GM12878 (cell line): ENCODE results near the gene CACNA2D1. TPM values are rescaled to one million over a fixed set of nuclear protein-coding genes. Genes with fewer than 3 reads are reported as not detected.

Experiments used
- ATAC-seq: fragments of 200-7000 bp; cut with Tn5 transposase; 3 replicates; pipeline ENCODE4 v1.9.1; 2020; ENCODE audit warnings: mild to moderate bottlenecking, moderate library complexity
- BruUV-seq: library from RNA; stranded (reverse); fragments of 400-500 nt; replicated peaks from 2 replicates; lab custom pipeline; 2021; lab: Mats Ljungman, UMichigan
- CTCF ChIA-PET: fragments of 300-600 bp; sonication (Branson Sonifier 250); formaldehyde crosslinking; extraction: SDS; loops from one replicate; lab custom pipeline; 2021; ENCODE audit warnings: inconsistent platforms; lab: Yijun Ruan, JAX
- POLR2A ChIA-PET: fragments of 350-600 bp; formaldehyde crosslinking; extraction: SDS; loops from one replicate; lab custom pipeline; 2021; ENCODE audit warnings: inconsistent platforms; lab: Charles Lee
- RAD21 ChIA-PET: fragments of 300-600 bp; sonication (Branson Sonifier 250); formaldehyde crosslinking; loops from one replicate; lab custom pipeline; 2023; ENCODE audit warnings: antibody characterized with exemption; ENCODE audit not compliant: unreplicated experiment; lab: Charles Lee
- SMC1A ChIA-PET: fragments of 300-600 bp; sonication (Branson Sonifier 250); formaldehyde crosslinking; loops from one replicate; lab custom pipeline; 2023; ENCODE audit not compliant: unreplicated experiment, uncharacterized antibody; lab: Charles Lee
- DNase-seq: peaks from one replicate; pipeline ENCODE4 v3.0.0-alpha.2; 2011; ENCODE audit warnings: low read depth, low spot score
- FAIRE-seq: peaks from 3 replicates; lab custom pipeline; 2011; peaks lifted over from hg19 to GRCh38; lab: Jason Lieb, UNC
- H2AFZ ChIP-seq: 2 replicates; pipeline ENCODE4 v1.6.0; 2011; ENCODE audit warnings: low read depth, low read length, control low read depth; ENCODE audit not compliant: control insufficient read depth
- H3K27ac ChIP-seq: 2 replicates; pipeline ENCODE4 v1.5.1; 2011; ENCODE audit warnings: control low read depth; ENCODE audit not compliant: control insufficient read depth, insufficient read depth
- H3K27me3 ChIP-seq, 2 experiments: replicated peaks in 1 of 2; 2 replicates each; pipeline versions ENCODE4 v1.6.0 to v1.6.1; 2011; ENCODE audit warnings: low read length in 1 of 2; ENCODE audit not compliant: control insufficient read depth in 2 of 2, insufficient read depth in 2 of 2
- H3K36me3 ChIP-seq, 2 experiments: 2 replicates each; pipeline ENCODE4 v1.5.1; 2011; ENCODE audit warnings: low read length in 1 of 2; ENCODE audit not compliant: control insufficient read depth in 2 of 2, insufficient read depth in 2 of 2
- H3K4me1 ChIP-seq: 2 replicates; pipeline ENCODE4 v1.6.1; 2011; ENCODE audit warnings: mild to moderate bottlenecking, low read length, moderate library complexity, mixed read lengths; ENCODE audit not compliant: control insufficient read depth, insufficient read depth
- H3K4me2 ChIP-seq: 2 replicates; pipeline ENCODE4 v1.6.0; 2011; ENCODE audit warnings: control low read depth; ENCODE audit not compliant: control insufficient read depth, insufficient read depth
- H3K4me3 ChIP-seq: fragments of 200-600 bp; sonication (generic); 2 replicates; pipeline ENCODE4 v1.5.1; 2016
- H3K79me2 ChIP-seq: 2 replicates; pipeline ENCODE4 v1.6.0; 2011; ENCODE audit warnings: low read length; ENCODE audit not compliant: control insufficient read depth, insufficient read depth
- H3K9ac ChIP-seq: 2 replicates; pipeline ENCODE4 v1.8.0; 2011; ENCODE audit warnings: low read length, control low read depth, mixed read lengths; ENCODE audit not compliant: control insufficient read depth, insufficient read depth
- H3K9me3 ChIP-seq: replicated peaks from 3 replicates; pipeline ENCODE4 v1.5.1; 2011; ENCODE audit warnings: mild to moderate bottlenecking, low read length; ENCODE audit not compliant: control insufficient read depth, insufficient read depth
- H4K20me1 ChIP-seq: 2 replicates; pipeline ENCODE4 v1.6.0; 2011; ENCODE audit not compliant: control insufficient read depth, insufficient read depth
- ATF7 ChIP-seq: fragments of 450-650 bp; IDR thresholded peaks from 2 replicates; pipeline ENCODE4 v1.6.1; 2016; ENCODE audit warnings: low read depth, mild to moderate bottlenecking
- BCL11A ChIP-seq: IDR thresholded peaks from 2 replicates; pipeline ENCODE4 v1.6.1; 2011; ENCODE audit warnings: low read depth, low read length
- BMI1 ChIP-seq: fragments of 450-650 bp; IDR thresholded peaks from 2 replicates; pipeline ENCODE4 v1.6.1; 2016; ENCODE audit warnings: mild to moderate bottlenecking, moderate library complexity, borderline replicate concordance
- E2F4 ChIP-seq: IDR thresholded peaks from 2 replicates; pipeline ENCODE4 v1.6.1; 2012; ENCODE audit warnings: low read depth, low read length, improper control_type of control experiment
- EP300 ChIP-seq, 2 experiments: fragments of 150-350 bp in 1 of 2; IDR thresholded peaks; 2 replicates each; pipeline ENCODE4 v1.6.1; 2011 to 2012; ENCODE audit warnings: low read depth in 2 of 2, low read length in 2 of 2, borderline replicate concordance in 1 of 2, improper control_type of control experiment in 1 of 2, inconsistent platforms in 1 of 2; ENCODE audit not compliant: control insufficient read depth in 1 of 2
- FOXK2 ChIP-seq: fragments of 450-650 bp; IDR thresholded peaks from 2 replicates; pipeline ENCODE4 v1.6.1; 2017; ENCODE audit warnings: mild to moderate bottlenecking, moderate library complexity
- HDGF ChIP-seq: fragments of 450-650 bp; IDR thresholded peaks from 2 replicates; pipeline ENCODE4 v1.6.1; 2016; ENCODE audit warnings: antibody characterized with exemption
- IKZF1 ChIP-seq: fragments of 450-650 bp; conservative IDR thresholded peaks from 2 replicates; pipeline ENCODE4 v1.6.1; 2017; ENCODE audit warnings: antibody characterized with exemption, mild to moderate bottlenecking
- IRF4 ChIP-seq: IDR thresholded peaks from 2 replicates; pipeline ENCODE4 v1.6.1; 2011; ENCODE audit warnings: low read depth, low read length
- JUNB ChIP-seq: IDR thresholded peaks from 2 replicates; pipeline ENCODE4 v1.6.1; 2016; ENCODE audit warnings: antibody characterized with exemption, mild to moderate bottlenecking
- MTA3 ChIP-seq: IDR thresholded peaks from 2 replicates; pipeline ENCODE4 v1.6.1; 2012; ENCODE audit warnings: low read length, inconsistent platforms, borderline replicate concordance
- NKRF ChIP-seq: fragments of 450-650 bp; conservative IDR thresholded peaks from 2 replicates; pipeline ENCODE4 v1.6.1; 2017; ENCODE audit warnings: mild to moderate bottlenecking, moderate library complexity
- NR2C1 ChIP-seq: fragments of 450-650 bp; IDR thresholded peaks from 2 replicates; pipeline ENCODE4 v1.6.1; 2017; ENCODE audit warnings: antibody characterized with exemption, mild to moderate bottlenecking, moderate library complexity
- NR2C2 ChIP-seq: IDR thresholded peaks from 2 replicates; pipeline ENCODE4 v1.6.1; 2011; ENCODE audit warnings: borderline replicate concordance, low read depth; ENCODE audit not compliant: control insufficient read depth, insufficient read length
- PAX5 ChIP-seq: IDR thresholded peaks from 2 replicates; pipeline ENCODE4 v1.6.1; 2011; ENCODE audit warnings: low read depth, low read length, borderline replicate concordance
- RB1 ChIP-seq: fragments of 450-650 bp; formaldehyde crosslinking; IDR thresholded peaks from 2 replicates; pipeline ENCODE4 v1.6.1; 2017; ENCODE audit warnings: mild to moderate bottlenecking, borderline replicate concordance
- WGBS: methylation state at CpG from one replicate; pipeline ENCODE4 v1.1.6; 2016; ENCODE audit warnings: low lambda C conversion rate; ENCODE audit not compliant: insufficient replicate concordance, insufficient coverage; ENCODE audit errors: missing lambda C conversion rate; 5-methylcytosine and 5-hydroxymethylcytosine counted together
- in situ Hi-C: fragments of 300-500 bp; cut with MboI; formaldehyde crosslinking; loops from 9 replicates; pipeline ENCODE4 v1.14.3; 2018; ENCODE audit warnings: mixed read lengths
- intact Hi-C: fragments of 100-400 bp; cut with micrococcal nuclease; formaldehyde crosslinking; loops from one replicate; pipeline ENCODE4 v1.14.2; 2022; ENCODE audit not compliant: unreplicated experiment
- polyA plus RNA-seq, 11 experiments: library from polyadenylated mRNA; depleted of rRNA in 4 of 11; unstranded in 6 of 11; stranded (reverse) in 5 of 11; fragments of >200 nt; fragmentation: Nextera tagmentation in 4 of 11; fragmentation: Illumina TruSeq in 1 of 11; extraction: Ambion mirVana in 4 of 11; extraction: Trizol in 1 of 11; gene quantifications; 1 replicate in 1 of 11; 2 replicates in 10 of 11; pipeline versions ENCODE4 v1.2.1 to v1.2.3, GENCODE V29; 2011 to 2016; ENCODE audit warnings: inconsistent platforms in 2 of 11, missing spikeins in 2 of 11, low read depth in 1 of 11
- total RNA-seq, 4 experiments: library from RNA; depleted of rRNA in 3 of 4; stranded (reverse); fragments of >200 nt in 3 of 4; fragmentation: Illumina TruSeq in 1 of 4; extraction: Trizol in 1 of 4; gene quantifications; 2 replicates each; pipeline versions ENCODE4 v1.2.1 to v1.2.3, GENCODE V29; 2013 to 2021

The CACNA2D1 gene
- total and polyA plus RNA-seq, 10 of the 15 experiments (the other 5 are each of a cell fraction or from before 2014, with no cell fraction given) = 0.14 to 14.8 (median 0.97) TPM

GRCh38 chr7:82358923-82359322 lies 84.7 kb downstream of the CACNA2D1 start:
- RAD21 ChIA-PET = interaction anchor here (0.7 to 3.3 kb wide), 28 partner anchors 9 to 859 kb away, joined by 3 to 16 read pairs (median 4); no protein-coding TSS in a partner anchor

More at GRCh38 chr7:82358923-82359322, 84.7 kb downstream of the CACNA2D1 start:
- Histone ChIP-seq H4K20me1 (no peaks in the 10 kb centered on the region), H3K4me2 (no peak overlapping the region), H3K9me3 (no peaks in the 10 kb centered on the region), H3K4me3 (no peak overlapping the region), H3K4me1 (no peaks in the 10 kb centered on the region), H3K36me3 (no peaks in the 10 kb centered on the region), H2AFZ (no peak overlapping the region), H3K9ac (no peak overlapping the region), H3K79me2 (no peaks in the 10 kb centered on the region), H3K27ac (no peak overlapping the region), H3K27me3 (no peaks in the 10 kb centered on the region; a peak in 1 of 4 replicates)
- TF ChIP-seq MTA3 = no peak
- no peak for TF ChIP-seq NKRF
- no peak for TF ChIP-seq HDGF
- no peak for TF ChIP-seq IKZF1
- no peak for TF ChIP-seq FOXK2
- no peak for TF ChIP-seq RB1
- TF ChIP-seq ATF7 = no peak
- TF ChIP-seq JUNB = no peak
- no peak for TF ChIP-seq BCL11A
- TF ChIP-seq NR2C2 = no peak
- TF ChIP-seq EP300 (IDR thresholded peaks at IDR 0.05; ENCODE audit: borderline replicate concordance in 1 of 2, control insufficient read depth in 1 of 2, low read depth in 2 of 2, low read length in 2 of 2) = no peak
- TF ChIP-seq NR2C1 = no peak
- no peak for TF ChIP-seq PAX5
- TF ChIP-seq IRF4 = no peak
- no peak for TF ChIP-seq E2F4
- no peak for TF ChIP-seq BMI1
- in situ Hi-C loops (no loop called here), intact Hi-C loops (loop anchor here (10.0 kb wide), 1 partner anchor 124 kb away; no protein-coding TSS in a partner anchor)
- ChIA-PET SMC1A (interaction anchor here (0.6 to 5.8 kb wide), 36 partner anchors 9 to 316 kb away, joined by 3 to 32 read pairs (median 4); no protein-coding TSS in a partner anchor), POLR2A (interaction anchor here (0.8 to 1.4 kb wide), 3 partner anchors 15 to 128 kb away, joined by 3 to 6 read pairs (median 3); no protein-coding TSS in a partner anchor), CTCF (interaction anchor here (0.7 to 3.4 kb wide), 24 partner anchors 9 to 317 kb away, joined by 3 to 18 read pairs (median 4); no protein-coding TSS in a partner anchor)
- DNase-seq (no peak), FAIRE-seq (no peak), ATAC-seq (peak; percentile 29; the same call in 2 of the 3 replicates)
- no TSS peak for BruUV-seq
- WGBS = 26% methylated on average over 5 of the region's 5 CpGs
